ENCODE results near the gene CTNS.

- no peak for TF ChIP-seq CTCF (IDR thresholded peaks at IDR 0.05)
- TF ChIP-seq ZFX (IDR thresholded peaks at IDR 0.05; ENCODE audit: borderline replicate concordance): no peak
Measured at GRCh38 chr17:3675886-3676285, 39.3 kb downstream of the CTNS start.

All from 22Rv1 (cell line).